ENCODE data around the gene L2HGDH.

DNA sequence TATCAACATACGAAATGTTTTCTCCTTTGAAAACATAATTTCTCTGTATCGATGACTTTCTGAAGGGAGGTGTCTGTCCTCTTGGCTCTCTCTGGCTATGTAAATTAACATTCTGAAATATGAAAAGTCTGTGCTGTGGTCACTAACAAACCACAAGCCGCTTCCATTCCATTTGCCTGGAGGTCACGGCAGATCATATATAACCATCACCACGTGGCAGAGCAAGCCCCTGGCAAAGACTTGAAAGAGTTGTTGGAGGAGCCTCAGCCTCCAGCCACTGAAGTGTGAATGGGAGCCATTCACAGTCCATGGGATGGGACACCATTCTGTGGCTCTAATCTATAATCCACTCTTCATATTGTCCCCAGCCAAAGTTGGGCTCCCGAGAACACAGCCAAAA lies 45.1 kb upstream of the L2HGDH start:
- TF ChIP-seq SMARCA5 (IDR thresholded peaks at IDR 0.05), result no peak
- TF ChIP-seq RNF2 (IDR thresholded peaks at IDR 0.05), result no peak
- no peak for TF ChIP-seq ZNF785 (CRISPR knock-in tag; IDR thresholded peaks at IDR 0.05)
- no peak for TF ChIP-seq ZNF780A (CRISPR knock-in tag; IDR thresholded peaks at IDR 0.05)
- no peak for TF ChIP-seq MYNN (IDR thresholded peaks at IDR 0.05)
- TF ChIP-seq MYNN (CRISPR knock-in tag; IDR thresholded peaks at IDR 0.05), result no peak
